CD4-positive, alpha-beta T cell treated with Interleukin-6 for 4 hours (primary cell): Measurements from ENCODE around the gene CACNB4.
"Not testable (repeated sequence)": the region's sequence is repeated elsewhere in the genome, so short reads cannot be mapped to it uniquely, and the experiment has no call there.

ENCODE experiments used
- DNase-seq: peaks from one replicate; pipeline ENCODE4 v3.0.0-alpha.2; 2020; ENCODE audit warnings: mixed read lengths

The CACNB4 gene

GRCh38 chr2:151899156-151899555 lies 199.7 kb downstream of the CACNB4 start:
- no peak for DNase-seq

GRCh38 chr2:151891566-151892194 lies 207.2 kb downstream of the CACNB4 start:
- DNase-seq = no peak

- no peak for DNase-seq
Measured at GRCh38 chr2:151887164-151887563, 211.7 kb downstream of the CACNB4 start.

GRCh38 chr2:151886241-151886640 lies 212.6 kb downstream of the CACNB4 start:
- DNase-seq = no peak

- DNase-seq = no peak
Measured at GRCh38 chr2:151882786-151883445, 215.9 kb downstream of the CACNB4 start.

- DNase-seq = no peak
Measured at GRCh38 chr2:151881342-151881741, 217.5 kb downstream of the CACNB4 start.

- no peak for DNase-seq
Measured at GRCh38 chr2:151880586-151880985, 218.3 kb downstream of the CACNB4 start.

GRCh38 chr2:151878655-151879563 lies 219.9 kb downstream of the CACNB4 start:
- no peak for DNase-seq

- DNase-seq = no peak
Measured at GRCh38 chr2:151878204-151878603, 220.6 kb downstream of the CACNB4 start.

- not testable (repeated sequence) for DNase-seq
Measured at GRCh38 chr2:151875631-151876030, 223.2 kb downstream of the CACNB4 start.

- DNase-seq = no peak
Measured at GRCh38 chr2:151872463-151872862, 226.4 kb downstream of the CACNB4 start.

- no peak for DNase-seq
Measured at GRCh38 chr2:151869291-151869690, 229.6 kb downstream of the CACNB4 start.

- DNase-seq = no peak
Measured at GRCh38 chr2:151862700-151863099, 236.1 kb downstream of the CACNB4 start.

GRCh38 chr2:151861174-151861573 lies 237.7 kb downstream of the CACNB4 start:
- DNase-seq = no peak

GRCh38 chr2:151860613-151861146 lies 238.2 kb downstream of the CACNB4 start:
- DNase-seq = no peak

GRCh38 chr2:151860210-151860609 lies 238.6 kb downstream of the CACNB4 start:
- no peak for DNase-seq

- DNase-seq = no peak
Measured at GRCh38 chr2:151857650-151858049, 241.2 kb downstream of the CACNB4 start.

- no peak for DNase-seq
Measured at GRCh38 chr2:151855111-151855510, 243.7 kb downstream of the CACNB4 start.

GRCh38 chr2:151853070-151853758 lies 245.6 kb downstream of the CACNB4 start:
- DNase-seq = no peak

GRCh38 chr2:151852260-151853069 lies 246.4 kb downstream of the CACNB4 start:
- no peak for DNase-seq

GRCh38 chr2:151851761-151852160 lies 247.1 kb downstream of the CACNB4 start:
- DNase-seq = no peak
